H1 (cell line): ENCODE results near the gene TPRN. TPM values are rescaled to one million over a fixed set of nuclear protein-coding genes. Genes with fewer than 3 reads are reported as not detected.

ENCODE experiments used
- FOSL1 ChIP-seq: IDR thresholded peaks from 2 replicates; pipeline ENCODE4 v1.6.1; 2011; ENCODE audit warnings: mild to moderate bottlenecking, low read depth, low read length, moderate library complexity; ENCODE audit not compliant: insufficient read depth
- polyA plus RNA-seq, 7 experiments: library from polyadenylated mRNA; depleted of rRNA in 3 of 7; stranded (reverse) in 5 of 7; unstranded in 2 of 7; fragments of >200 nt in 5 of 7; fragments of 200-250 nt in 2 of 7; gene quantifications; 1 replicate in 5 of 7; 2 replicates in 1 of 7; 4 replicates in 1 of 7; pipeline versions ENCODE4 v1.2.1 to v1.2.3, GENCODE V29; 2011 to 2013; ENCODE audit warnings: missing spikeins in 2 of 7, mixed read lengths in 2 of 7
- total RNA-seq: library from RNA; stranded (reverse); fragmentation: NEBNext Ultra II Directional; extraction: Animal tissue kit (Norgen Biotek cat#: 25700); gene quantifications from 2 replicates; pipeline ENCODE4 v1.2.1, GENCODE V29; 2021

Gene TPRN
- total and polyA plus RNA-seq, 2 of the 8 experiments (the other 6 are each of a cell fraction or from before 2014, with no cell fraction given) = 9.7 to 23.2 TPM

DNA sequence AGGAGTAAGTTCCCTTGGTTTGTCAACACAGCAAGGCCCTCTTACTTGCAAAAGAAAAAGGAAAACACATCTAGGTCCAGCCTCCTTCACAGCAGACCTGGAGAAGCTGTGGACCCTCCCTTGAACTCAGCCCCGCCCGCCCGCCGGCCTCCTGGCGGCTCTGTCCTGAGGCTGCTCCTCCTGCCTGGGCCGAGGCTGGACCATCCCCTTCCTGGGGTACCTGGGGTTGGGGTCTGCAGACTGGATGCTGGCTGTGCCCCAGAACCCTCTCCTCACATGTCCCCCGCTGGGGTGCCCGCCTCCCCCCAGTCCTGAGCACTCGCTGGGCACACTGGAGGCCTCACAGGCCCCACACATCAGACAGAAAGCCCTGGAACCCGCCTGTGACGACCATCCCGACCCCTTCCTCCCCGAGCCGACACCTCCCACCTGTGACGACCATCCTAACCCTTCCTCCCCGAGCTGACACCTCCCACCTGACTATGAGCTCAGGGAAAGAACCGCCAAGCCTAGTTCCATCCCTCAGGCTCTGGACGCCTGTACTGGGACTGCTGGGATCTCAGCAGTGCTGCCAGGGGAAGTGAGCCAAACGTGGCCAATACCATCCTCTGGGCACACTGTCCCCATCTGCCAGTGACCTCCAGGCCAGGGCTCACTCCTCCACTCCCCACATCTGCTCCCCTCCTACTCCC lies 21.5 kb downstream of the TPRN start (continued):
- TF ChIP-seq FOSL1 = no peak
